GM18502 (cell line): ENCODE measurements around the gene ALOX5AP.
A peak's percentile ranks its signal among the peaks of the same experiment; 100 is the strongest.

Source experiments
- ATAC-seq: cut with Tn5 transposase; IDR thresholded peaks from one replicate; pipeline ENCODE4 v1.9.1; 2021; ENCODE audit warnings: mild to moderate bottlenecking; ENCODE audit not compliant: unreplicated experiment, poor library complexity

The ALOX5AP gene

DNA sequence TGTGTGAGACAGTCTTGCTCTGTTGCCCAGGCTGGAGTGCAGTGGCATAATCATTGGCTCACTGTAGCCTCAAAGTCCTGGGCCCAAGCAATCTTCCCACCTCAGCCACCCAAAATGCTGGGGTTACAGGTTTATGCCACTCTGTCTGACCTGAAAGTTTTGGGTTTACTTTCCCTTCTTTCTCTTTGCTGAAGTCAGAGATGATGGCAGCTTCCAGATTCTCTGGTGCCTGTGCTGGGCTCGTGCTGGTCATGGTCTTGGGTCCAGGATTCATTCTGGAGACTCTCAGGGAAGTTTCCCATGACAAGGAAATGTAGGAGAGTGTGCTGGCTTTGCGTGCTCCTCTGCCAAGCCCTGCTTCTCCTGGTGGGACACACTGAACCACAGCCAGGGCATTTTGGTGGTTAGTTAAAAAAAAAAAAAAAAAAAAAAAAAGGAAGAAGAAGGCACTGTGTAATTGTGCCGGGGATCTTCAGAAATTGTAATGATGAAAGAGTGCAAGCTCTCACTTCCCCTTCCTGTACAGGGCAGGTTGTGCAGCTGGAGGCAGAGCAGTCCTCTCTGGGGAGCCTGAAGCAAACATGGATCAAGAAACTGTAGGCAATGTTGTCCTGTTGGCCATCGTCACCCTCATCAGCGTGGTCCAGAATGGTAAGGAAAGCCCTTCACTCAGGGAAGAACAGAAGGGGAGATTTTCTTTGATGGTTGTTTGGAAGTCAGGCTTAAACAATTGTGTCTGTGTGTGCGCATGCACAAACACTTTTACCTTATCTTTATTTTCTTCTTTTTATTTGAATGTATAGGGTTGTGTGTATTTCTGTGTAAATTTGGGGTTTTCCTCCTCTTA, at the start of gene ALOX5AP:
TSS of gene ALOX5AP (plus strand) at position 519 of the 847 bp plus-strand sequence. CDS start at position 582, 63 bp downstream.
- ATAC-seq: peak; percentile 76

DNA sequence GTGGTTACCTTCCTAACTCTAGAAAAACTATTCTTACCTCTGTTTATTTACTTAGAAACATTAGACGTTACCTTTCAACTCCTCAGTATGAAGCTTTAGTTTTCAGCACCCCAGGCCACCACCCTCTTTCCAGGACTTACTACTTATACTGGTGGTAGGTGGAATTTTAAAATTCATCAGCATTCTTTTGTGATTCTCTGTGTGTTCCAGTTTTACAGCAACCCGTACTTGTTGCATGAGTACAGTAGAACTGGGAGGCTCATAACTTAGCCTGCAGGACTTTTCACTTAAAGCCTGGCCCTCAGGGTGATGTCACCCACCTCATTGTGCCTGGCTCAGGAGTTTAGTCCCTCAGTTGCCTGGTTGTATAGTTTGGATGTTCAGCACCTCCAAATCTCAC, 49.4 kb upstream of the ALOX5AP start:
- no peak for ATAC-seq

DNA sequence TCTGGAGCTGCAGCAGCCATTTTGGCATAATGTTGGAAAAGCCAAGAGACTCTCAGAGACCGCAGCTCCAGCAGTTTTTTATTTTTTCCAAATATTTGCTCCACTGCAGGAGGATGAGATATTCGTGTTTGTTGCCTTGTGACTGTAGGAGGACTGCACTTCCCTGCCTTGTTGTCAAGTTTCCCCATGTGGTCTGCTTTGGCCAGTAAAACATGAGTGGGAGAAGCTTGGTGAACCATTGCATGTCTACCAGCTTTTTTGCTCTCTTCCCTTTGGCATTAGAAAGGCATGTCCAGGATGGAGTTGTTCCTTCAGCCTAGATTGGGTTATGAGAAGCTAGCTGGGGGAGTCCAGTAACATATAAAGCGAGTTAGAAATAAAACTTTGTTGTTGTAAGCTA, 47.7 kb upstream of the ALOX5AP start:
- ATAC-seq: no peak

DNA sequence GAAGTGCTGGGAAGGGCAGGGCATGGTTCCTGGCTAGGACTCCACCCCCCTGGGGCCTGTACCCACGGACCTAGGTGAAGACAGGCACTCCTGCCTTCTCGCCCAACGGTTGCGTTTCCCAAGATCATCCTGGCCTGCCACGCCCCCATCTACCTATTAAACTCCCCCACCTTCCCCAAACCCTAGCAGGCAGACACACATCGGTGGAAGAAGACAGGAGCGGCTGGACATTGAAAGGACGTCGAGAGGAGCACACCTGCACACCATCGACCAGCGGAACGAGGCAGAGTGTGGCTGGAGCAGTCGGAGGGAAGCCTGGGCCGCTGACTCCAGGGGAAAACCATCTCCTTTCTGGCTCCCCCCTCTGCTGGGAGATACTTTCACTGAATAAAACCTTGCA, 45.6 kb upstream of the ALOX5AP start:
- ATAC-seq: no peak

DNA sequence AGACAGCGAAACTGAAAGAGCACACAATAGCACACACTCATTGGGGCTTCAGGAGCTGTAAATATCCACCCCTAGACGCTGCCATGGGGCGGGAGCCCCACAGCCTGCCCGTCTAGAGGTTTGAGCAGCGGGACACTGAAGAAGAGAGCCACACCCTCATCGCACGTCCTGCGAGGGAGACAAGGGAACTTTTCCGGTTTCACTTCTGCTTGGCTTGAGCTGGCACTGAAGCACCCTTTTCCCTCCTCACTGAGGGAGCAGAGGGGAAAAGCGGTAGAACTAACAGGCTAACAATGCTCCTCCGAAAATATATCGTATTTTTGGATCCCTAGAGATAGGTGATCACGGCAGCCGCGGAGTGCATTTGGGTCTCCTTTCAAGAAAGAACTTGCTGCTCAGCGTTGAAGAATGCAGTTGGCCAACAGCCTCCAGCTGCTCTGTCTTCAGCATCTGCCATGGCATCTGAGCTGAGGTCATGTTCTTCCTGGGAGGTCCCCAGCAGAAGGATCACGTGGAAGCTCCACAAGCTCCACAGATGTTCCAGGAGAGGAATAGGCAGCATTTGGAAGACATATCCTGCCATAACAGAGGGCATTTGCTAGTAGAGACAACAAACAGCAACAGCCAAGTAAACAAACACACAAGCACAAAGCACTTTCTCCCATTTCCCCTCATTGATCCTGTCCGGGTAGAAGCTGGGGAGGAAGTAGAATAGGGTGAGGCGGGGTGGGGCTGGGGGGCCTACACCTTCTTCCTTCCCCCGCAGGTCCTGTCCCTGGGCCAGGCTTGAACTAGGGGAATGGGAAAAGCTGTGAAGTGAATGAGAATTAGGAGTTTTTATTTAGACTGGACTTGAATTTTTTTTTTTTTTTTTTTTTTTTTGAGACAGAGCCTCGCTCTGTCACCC, 44.8 kb upstream of the ALOX5AP start:
- peak; percentile 84 for ATAC-seq

DNA sequence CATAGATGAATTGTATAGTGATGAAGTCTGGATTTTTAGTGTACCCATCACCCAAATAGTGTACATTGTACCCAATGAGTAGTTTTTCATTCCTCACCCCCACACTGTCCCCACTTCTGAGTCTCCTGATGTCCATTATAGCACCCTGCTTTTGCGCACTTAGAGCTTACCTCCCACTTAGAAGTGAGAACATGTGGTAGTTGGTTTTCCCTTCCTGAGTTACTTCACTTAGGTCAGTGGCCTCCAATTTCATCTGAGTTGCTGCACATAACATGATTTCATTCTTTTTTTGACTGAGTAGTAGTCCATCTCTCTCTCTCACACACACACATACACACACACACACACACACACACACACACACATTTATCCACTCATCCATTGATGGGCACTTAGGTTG, 43.2 kb upstream of the ALOX5AP start:
- ATAC-seq: no peak

DNA sequence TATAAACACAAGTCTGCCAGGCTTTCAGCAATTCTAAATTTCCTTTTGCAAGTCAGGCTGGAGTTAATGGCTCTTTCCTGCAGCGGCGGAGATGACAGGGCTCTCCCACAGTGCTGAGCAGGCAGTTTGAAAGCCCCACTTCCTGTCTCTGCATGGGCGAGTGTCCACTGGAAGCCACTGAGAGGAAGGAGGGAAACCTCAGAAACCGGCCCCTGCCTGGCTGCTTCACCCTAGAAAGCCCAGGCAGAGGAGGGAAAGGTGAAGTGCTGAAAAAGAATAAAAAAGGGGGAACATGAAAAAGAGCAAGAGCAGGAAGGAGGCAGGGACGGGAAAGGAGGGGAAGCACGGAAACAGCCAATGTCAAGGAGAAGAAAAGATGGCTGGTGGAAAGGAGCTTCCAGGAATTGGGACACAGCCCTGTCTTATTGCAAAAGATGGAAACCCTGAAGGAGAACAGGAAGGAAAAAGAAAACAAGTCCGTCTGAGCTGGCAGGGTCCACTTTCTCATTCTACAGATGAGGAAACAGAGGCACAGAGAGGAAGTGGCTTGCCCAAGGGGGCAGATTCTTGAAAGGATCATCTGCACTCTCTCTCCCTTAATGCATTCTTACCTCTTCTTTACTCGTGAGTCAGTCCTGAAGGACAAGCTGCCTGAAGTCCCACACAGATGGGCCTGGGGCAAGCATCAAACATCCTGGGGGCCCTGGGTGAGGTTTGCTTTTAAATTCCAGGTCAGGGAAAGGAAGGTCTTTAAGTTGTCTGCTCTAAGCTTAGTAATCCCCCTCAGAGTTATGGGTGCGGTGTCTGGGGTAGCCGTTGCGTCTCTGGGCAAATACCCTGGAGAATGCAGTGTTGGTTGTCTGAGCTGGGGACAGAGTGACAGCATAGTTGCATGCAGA, 38.8 kb upstream of the ALOX5AP start:
- ATAC-seq: peak; percentile 66

DNA sequence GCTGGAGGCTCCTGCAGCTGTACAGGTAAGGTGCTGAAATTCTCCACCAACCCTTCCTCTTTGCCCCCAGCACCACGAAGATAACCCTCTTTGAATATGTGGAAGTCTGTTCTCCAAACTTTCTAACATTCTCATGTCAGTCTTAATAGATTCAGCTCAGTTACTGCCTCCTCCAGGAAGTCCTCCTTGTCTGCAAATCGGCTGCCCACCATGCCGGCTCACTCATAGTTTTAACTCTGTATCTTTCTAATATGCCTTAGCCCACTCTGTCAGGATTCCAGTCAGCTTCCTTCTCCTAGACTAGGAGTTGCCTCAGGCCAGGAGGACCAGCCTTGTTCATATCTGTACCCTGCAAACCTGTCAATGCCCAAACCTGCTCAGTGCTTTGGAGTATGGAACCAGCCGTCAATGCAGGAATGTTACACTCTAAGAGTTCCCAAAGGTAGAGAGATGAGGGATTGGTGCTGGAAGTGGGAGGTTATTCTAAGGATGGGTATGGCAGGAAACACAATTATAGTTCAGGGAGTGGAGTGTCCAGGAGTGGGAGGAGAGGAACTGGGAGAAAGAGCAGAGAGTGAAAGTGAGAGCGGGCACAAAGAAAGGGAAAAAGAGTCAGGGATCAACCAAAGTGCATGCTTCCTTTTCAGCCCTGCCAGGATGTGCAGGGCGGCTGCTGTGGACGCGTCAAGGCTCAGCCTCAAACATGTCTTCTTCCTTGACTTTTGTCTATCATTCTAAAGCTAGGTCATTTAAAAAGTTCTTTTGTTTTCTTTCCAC, 38.0 kb upstream of the ALOX5AP start:
- no peak for ATAC-seq

DNA sequence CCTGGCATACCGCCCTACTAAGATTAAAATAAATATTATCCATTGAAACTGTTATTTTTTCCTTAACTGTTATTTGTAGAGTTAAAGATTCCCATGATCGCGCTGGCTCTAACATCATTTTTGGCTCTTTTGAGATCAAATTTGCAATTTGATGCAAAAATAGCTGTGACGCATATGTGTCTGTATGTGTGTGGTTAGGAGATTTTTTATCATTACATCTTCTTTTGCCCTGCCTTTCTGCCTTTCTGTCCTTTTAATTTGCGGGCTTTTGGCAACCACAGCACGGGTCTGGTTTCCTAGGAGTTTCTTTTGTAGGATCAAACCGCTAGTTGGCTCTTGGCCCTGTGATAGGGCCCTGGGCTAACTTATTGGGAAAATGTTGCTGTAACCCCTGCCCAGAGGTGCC, 37.3 kb upstream of the ALOX5AP start:
- no peak for ATAC-seq

DNA sequence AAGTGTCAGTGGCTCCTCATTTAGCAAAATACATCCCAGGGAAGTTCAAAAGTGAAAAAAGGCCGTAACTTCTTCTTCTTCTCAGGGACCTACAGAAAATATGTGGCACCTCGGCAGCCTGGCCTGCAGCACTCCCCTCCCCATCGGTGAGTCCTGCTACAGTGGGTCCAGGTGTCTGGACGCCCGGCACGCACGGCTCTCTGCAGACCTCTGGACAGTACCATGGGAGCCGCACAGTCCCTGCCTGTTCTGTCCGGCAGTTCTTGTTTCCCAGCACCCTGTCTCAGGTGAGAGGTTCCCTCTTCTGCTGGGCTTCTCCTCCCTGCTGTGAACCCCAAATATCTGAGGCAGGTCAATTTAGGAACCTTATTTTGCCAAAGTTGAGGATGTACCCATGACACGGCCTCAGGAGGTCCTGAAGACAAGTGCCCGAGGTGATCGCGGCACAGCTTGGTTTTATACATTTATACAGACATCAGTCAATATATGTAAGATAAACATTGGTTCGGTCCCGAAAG, 36.8 kb upstream of the ALOX5AP start:
- ATAC-seq: no peak

DNA sequence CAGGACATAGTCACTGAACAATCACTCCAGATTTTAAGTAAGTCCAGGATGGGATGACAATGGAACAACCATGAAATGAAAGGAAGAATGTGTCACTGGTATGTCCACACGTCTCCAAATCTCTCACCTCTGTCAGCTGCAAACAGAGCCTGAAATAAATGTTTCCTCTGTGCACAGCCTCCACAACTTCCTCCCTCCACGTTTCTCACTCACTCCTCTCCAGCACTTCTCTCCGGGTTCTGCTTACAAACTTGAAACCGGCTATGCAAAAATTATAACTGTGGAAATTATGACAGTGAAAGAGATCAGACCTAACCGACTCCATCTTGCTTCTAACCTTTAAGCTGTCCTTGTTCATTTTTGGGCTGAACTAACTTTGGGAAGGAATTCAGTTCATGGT, 35.0 kb upstream of the ALOX5AP start:
- ATAC-seq: no peak

DNA sequence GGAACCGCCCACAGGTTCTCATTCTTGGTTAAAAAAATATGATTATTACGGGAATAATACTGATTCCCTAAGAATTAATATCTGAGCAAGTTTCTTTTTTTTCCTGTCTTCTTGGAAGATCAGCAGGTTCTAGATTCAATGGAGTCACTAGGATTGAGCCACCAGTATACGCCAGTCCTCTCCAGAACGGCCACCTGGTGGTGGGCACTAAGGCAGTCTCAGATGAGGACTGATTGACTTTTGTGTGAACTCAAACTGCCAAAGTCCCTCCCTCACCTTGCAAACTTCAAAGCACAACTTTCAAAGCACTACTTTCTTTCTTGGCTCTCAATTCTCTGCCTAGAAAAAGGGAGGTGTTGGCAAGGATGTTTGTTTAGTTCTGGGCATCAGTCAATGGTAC, 33.3 kb upstream of the ALOX5AP start:
- no peak for ATAC-seq

DNA sequence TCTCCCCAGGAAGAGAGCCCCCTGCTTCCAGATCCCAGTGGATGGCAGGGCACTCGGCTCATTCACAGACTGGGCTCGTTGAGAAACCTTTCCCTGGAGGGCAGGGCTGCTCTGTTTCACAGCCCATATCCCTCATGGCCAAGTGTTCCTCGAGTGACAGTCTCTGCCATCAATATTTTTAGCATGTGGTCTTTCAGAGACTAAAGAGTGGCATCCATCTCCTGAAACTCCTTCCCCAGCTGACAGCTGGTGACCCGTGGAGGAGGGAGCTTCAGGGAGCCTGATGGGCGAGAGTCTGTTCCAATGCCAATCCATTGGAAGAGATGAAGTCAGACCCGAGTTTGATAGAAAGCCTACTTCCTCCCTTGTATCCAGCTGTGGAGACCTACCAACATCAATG, 30.7 kb upstream of the ALOX5AP start:
- ATAC-seq: no peak

DNA sequence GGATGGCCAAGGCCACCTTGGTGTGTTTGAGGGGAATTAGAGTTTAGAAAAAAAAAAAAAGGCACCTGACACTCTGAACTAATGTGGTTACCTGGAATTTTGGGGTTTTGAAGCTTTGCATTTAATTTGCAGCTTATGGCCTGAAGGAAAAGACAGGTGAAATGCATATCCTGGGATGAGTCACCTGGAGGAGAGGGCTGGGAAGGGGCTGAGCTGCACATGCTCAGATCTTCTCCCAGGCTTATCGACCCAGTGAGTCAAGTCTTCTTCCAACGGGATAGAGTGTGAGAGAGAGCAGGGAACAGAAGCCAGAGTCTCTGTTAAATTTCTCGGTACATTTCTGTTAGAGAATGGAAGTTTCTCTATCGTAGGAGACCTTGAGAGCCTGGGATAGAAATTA, 29.7 kb upstream of the ALOX5AP start:
- ATAC-seq: no peak

DNA sequence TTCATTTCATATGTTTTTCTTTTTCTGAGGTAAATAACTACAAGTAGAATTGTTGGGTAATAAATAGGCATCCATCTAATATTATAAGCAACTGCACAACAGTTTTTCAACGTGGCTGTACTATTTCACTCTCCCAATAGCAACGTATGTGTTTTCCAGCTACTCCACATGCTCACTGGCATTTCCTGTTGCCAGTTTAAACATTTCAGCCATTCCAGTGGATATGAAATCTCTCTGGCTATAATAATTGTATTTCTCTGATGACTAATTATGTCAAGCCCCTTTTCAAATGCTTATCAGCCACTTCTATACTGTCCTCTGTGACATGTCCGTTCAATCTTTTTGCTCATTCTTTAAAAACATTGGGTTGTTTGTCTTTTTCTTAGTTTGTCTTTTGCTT, 26.8 kb upstream of the ALOX5AP start:
- no peak for ATAC-seq

DNA sequence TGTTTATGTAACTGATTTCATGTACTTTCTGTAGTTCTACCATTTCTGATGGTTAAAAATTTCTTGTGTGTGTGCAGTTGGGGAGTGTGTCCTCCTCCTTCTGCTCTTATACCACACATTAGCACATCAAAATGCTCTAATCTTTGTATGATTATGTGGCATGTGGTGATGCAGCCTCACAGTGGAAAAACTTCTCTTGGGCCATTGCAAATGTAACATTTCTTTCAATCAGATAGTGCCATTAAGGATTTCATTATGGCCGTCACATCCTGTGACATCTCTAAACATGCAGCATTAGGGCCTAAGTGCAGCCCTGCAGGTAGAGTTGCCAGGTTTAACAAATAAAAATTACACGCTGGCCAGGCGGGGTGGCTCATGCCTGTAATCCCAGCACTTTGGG, 24.9 kb upstream of the ALOX5AP start:
- no peak for ATAC-seq

DNA sequence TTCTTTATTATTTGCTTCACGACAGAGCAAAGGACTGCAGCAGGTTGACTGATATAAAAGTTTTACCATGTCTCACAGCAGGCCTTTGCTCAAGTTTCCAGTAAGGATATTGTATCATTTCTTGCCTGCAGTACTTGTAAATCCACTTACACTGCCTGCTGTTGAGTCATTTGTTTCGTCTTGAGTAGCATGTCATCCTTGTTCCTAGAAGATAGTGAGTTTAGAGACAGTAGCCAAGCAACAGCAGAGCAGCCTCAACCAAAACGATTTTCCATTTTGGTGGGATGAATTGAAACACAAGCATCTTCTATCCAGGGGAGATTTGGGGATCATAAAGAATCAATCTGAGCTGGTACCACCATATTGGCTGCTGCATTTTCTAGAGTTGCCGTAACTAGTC, 24.0 kb upstream of the ALOX5AP start:
- no peak for ATAC-seq

DNA sequence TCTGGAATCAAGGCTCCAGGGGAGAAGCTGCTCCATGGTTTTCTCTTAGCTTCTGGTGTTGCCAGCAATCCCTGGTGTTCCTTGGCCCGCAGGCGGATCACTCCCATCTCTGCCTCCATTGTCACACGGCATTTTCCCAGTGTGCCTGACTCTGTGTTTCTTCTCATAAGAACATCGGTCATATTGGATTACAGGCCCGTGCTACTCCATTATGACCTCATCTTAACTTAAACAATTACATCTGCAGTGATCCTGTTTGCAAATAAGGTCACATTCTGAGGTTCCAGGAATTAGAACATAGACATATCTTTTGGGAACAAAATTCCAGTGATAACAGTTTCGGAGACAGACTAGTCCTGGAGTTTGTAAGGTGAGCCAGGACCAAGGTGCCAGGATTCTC, 23.5 kb upstream of the ALOX5AP start:
- ATAC-seq: no peak
